ENCODE results near the gene VWDE. TPM values are rescaled to one million over a fixed set of nuclear protein-coding genes. Genes with fewer than 3 reads are reported as not detected.

VWDE gene
- polyA plus RNA-seq, 1 donor from 2014 or later: 0.27 TPM

GRCh38 chr7:12323415-12323814 lies 80.2 kb downstream of the VWDE start:
- TF ChIP-seq RAD21 (conservative IDR thresholded peaks at IDR 0.05) (no peak), MXI1 (conservative IDR thresholded peaks at IDR 0.05; ENCODE audit: poor library complexity, severe bottlenecking) (no peak), CTCF (IDR thresholded peaks at IDR 0.05; ENCODE audit: poor library complexity, severe bottlenecking) (no peak), EP300 (conservative IDR thresholded peaks at IDR 0.05; ENCODE audit: poor library complexity, severe bottlenecking) (no peak), SMC3 (conservative IDR thresholded peaks at IDR 0.05; ENCODE audit: poor library complexity) (no peak), POLR2AphosphoS5 (IDR thresholded peaks at IDR 0.05) (no peak), EZH2 (IDR thresholded peaks at IDR 0.05; ENCODE audit: borderline replicate concordance, insufficient read depth, low read length, poor library complexity, severe bottlenecking) (no peak), TAF1 (IDR thresholded peaks at IDR 0.05; ENCODE audit: low read depth) (no peak), REST (IDR thresholded peaks at IDR 0.05; ENCODE audit: borderline replicate concordance) (no peak)
- H2AFZ ChIP-seq (ENCODE audit: low read depth, low read length): no peak overlapping the region
- no peaks in the 10 kb centered on the region for H3K79me2 ChIP-seq (replicated peaks; ENCODE audit: insufficient read depth, low read length)
- no peak overlapping the region for H3K9ac ChIP-seq (ENCODE audit: low read length)
- no peak overlapping the region for H3K27ac ChIP-seq (ENCODE audit: low read length)
- no peaks in the 10 kb centered on the region for H4K20me1 ChIP-seq (ENCODE audit: insufficient read depth)
- H3K9me3 ChIP-seq (ENCODE audit: low read length): no peaks in the 10 kb centered on the region
- H3K4me2 ChIP-seq (ENCODE audit: low read length): no peak overlapping the region
- no peaks in the 10 kb centered on the region for H3F3A ChIP-seq (ENCODE audit: insufficient read depth, low read length, poor library complexity, severe bottlenecking)
- no peaks in the 10 kb centered on the region for H3K9me2 ChIP-seq (ENCODE audit: insufficient read depth, low read length)
- no peaks in the 10 kb centered on the region for H3K36me3 ChIP-seq (ENCODE audit: insufficient read depth, low read length)
- no peak overlapping the region for H3K4me3 ChIP-seq (ENCODE audit: low read length)
- H3K27me3 ChIP-seq (ENCODE audit: insufficient read depth, low read depth, low read length): no peaks in the 10 kb centered on the region

GRCh38 chr7:12322903-12323300 lies 80.8 kb downstream of the VWDE start:
- H3K4me2 ChIP-seq (ENCODE audit: low read length): no peak overlapping the region
- TF ChIP-seq MXI1 (conservative IDR thresholded peaks at IDR 0.05; ENCODE audit: poor library complexity, severe bottlenecking): no peak
- TF ChIP-seq EP300 (conservative IDR thresholded peaks at IDR 0.05; ENCODE audit: poor library complexity, severe bottlenecking): no peak
- TF ChIP-seq REST (IDR thresholded peaks at IDR 0.05; ENCODE audit: borderline replicate concordance): no peak
- TF ChIP-seq EZH2 (IDR thresholded peaks at IDR 0.05; ENCODE audit: borderline replicate concordance, insufficient read depth, low read length, poor library complexity, severe bottlenecking): no peak
- H3K36me3 ChIP-seq (ENCODE audit: insufficient read depth, low read length): no peaks in the 10 kb centered on the region
- H3K9me3 ChIP-seq (ENCODE audit: low read length): no peaks in the 10 kb centered on the region
- H3K79me2 ChIP-seq (replicated peaks; ENCODE audit: insufficient read depth, low read length): no peaks in the 10 kb centered on the region
- H3F3A ChIP-seq (ENCODE audit: insufficient read depth, low read length, poor library complexity, severe bottlenecking): no peaks in the 10 kb centered on the region
- no peaks in the 10 kb centered on the region for H4K20me1 ChIP-seq (ENCODE audit: insufficient read depth)
- no peak overlapping the region for H3K4me3 ChIP-seq (ENCODE audit: low read length)
- no peaks in the 10 kb centered on the region for H3K9me2 ChIP-seq (ENCODE audit: insufficient read depth, low read length)
- no peak overlapping the region for H3K9ac ChIP-seq (ENCODE audit: low read length)
- no peak overlapping the region for H2AFZ ChIP-seq (ENCODE audit: low read depth, low read length)
- H3K27ac ChIP-seq (ENCODE audit: low read length): no peak overlapping the region
- no peaks in the 10 kb centered on the region for H3K27me3 ChIP-seq (ENCODE audit: insufficient read depth, low read depth, low read length)

Measured in neural cell (in vitro differentiated cells).